HG03159 (cell line): ENCODE measurements around the gene INAFM2.

Source experiments
- ATAC-seq: cut with Tn5 transposase; IDR thresholded peaks from one replicate; pipeline ENCODE4 v1.9.1; 2021; ENCODE audit warnings: mild to moderate bottlenecking, moderate library complexity; ENCODE audit not compliant: unreplicated experiment

Gene INAFM2

DNA sequence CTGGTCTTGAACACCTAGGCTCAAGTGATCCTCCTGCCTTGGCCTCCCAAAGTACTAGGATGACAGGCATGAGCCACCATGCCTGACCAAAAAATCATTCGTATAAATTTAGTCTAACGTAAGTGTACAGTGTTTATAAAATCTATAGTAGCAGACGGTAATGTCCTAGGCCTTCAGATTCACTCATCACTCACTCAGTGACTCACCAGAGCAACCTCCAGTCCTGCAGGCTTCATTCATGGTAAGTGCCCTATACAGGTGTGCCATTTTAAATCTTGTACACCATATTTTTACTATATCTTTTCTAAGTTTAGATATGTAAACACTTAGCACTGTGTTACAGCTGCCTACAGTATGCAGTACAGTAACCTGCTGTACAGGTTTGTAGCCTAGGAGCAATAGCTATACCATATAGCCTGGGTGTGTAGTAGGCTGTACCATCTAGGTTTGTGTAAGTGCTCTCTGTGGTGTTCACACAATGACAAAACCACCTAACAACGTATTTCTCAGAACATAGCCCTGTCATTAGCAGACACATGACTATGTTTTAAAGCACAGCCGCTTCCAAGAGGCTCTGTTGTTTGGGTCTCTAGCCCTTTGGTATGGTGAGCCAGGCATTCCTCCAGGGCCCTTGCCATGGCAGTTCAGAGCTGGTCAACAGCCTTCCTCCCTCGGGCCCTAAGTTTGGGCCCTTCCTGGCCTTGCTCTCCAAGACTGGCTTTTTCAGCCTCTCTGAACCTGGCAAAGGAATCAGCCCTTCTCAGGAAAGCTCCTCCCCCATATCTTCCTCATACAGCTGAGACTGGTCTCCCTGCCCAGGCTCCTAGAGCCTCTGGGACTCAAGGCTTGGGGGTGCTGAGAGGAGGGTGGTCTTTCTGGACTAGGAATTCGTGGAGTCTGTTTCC lies 19.2 kb downstream of the INAFM2 start:
- no peak for ATAC-seq

DNA sequence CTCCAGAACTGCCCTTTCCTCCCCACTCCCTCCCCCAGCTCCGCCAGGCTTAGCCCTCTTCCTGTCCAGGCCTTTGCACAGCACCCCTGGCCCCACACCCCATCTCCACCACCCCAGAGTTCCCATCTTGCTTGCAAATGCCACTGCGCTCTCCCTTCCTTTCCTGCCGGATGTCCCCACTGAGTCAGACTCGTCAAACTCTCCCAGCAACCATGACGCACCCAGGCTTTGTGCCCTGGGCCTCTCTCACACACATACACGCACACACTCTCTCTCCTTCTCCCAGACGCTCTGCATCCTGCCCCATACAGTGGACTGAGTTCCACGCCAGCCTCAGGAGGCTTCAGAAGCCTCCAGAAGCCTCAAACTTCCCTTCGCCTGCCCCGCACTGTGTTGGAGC lies 20.0 kb downstream of the INAFM2 start:
- ATAC-seq = no peak

DNA sequence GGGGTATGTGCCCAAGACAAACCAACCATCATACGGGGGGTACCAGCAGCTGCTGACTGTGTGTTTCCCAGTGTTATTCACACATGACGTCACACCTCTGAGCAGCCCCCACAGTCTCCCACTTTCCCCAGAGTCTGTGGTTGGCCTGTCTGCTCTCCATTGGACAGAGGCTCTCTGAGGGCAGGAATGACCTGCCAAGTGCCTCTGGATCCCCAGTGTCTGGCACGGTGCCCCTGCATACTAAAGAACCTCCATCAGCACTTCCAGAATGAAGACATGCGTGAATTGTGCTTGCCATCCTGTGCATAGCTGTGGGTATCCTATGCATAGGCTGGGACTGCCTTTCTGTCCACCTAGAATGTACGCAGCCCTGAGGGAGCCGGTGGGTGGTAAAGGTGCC lies 20.7 kb downstream of the INAFM2 start:
- ATAC-seq = no peak

DNA sequence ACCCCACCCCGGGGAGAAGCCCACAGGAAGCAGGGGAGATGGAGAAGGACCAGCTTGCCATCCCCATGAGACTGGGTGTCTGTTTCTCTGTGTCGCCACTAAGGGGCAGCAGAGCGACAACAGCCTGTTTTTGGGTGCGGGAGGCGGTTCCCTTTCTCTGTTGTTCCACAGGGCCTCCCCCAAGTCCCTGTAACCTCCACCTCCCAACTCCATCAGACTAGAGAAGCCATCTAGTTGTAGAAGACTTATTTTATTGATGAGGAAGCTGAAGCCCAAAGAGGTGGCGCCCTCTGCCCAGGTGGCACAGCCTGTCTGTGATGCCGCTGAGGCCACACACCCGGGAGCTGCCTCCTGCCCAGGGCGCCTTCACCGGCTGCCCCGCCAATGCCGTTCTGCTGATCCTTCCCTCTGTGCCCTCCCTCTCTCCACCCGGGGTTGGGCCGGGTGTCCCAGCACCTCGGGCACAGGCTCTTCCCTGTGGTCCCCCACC lies 21.2 kb downstream of the INAFM2 start:
- no peak for ATAC-seq

DNA sequence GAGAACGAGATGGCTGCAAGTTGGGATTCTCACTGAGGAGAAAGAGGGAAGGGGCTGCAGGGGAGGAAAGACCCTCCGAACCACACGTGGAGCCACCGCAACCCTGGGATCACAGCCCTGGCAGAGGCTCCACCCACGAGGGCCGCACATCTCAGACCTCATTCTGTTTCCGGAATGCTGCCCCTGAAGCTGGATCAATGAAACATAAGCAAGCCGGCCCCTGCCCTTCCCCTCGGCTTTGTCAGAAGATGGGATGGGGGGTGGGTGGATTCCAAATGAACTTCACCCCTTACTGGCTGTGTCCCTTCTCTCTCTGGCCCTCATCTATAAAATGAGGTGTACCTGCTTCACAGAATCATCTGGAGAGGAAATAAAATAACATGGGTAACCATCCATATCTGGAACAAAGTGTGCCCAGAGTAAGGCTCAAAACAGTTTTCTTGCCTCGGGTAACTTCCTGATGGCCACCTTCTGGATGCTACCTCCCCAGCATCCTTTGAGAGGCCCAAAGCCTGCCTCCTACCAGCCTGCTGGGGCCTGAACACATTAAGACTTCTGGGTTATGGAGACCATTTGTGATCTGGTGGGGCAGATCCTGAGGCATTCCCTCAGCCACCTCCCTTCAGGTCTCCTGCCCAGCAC lies 21.9 kb downstream of the INAFM2 start:
- ATAC-seq = no peak

DNA sequence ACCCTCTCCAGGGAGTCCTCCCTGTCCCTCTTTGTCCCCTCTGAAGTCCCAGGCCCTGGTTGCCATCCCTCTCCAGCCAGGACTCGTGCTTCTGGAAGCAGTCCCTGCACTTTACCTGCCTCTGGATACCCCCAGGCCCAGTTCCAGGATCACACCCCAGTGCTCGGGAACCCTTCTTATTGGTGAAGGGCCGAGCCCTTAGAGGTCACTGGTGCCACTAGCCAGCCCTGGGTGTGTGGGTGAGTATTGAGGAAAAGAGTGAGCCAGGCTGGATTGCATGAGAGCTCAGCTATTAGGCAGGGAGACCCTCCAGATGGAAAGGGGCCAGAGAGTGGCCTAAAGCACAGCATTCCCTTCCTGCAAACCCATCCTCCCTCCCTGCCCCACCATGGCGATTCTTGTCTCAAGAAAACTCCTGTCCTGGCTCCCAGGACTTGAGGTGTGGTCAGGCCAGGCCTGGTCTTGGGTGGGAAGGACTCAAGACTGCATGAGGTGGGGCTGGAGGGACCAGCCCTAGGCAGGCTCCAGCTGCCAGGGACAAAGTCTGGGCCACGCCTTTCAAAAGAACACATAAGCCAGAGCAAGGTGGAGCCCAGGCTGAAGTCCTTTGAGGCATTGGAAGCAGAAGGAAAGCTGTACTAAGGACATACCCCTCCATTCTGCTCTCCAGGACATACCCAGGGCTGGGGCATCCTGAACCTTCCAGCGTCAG lies 22.5 kb downstream of the INAFM2 start:
- no peak for ATAC-seq

DNA sequence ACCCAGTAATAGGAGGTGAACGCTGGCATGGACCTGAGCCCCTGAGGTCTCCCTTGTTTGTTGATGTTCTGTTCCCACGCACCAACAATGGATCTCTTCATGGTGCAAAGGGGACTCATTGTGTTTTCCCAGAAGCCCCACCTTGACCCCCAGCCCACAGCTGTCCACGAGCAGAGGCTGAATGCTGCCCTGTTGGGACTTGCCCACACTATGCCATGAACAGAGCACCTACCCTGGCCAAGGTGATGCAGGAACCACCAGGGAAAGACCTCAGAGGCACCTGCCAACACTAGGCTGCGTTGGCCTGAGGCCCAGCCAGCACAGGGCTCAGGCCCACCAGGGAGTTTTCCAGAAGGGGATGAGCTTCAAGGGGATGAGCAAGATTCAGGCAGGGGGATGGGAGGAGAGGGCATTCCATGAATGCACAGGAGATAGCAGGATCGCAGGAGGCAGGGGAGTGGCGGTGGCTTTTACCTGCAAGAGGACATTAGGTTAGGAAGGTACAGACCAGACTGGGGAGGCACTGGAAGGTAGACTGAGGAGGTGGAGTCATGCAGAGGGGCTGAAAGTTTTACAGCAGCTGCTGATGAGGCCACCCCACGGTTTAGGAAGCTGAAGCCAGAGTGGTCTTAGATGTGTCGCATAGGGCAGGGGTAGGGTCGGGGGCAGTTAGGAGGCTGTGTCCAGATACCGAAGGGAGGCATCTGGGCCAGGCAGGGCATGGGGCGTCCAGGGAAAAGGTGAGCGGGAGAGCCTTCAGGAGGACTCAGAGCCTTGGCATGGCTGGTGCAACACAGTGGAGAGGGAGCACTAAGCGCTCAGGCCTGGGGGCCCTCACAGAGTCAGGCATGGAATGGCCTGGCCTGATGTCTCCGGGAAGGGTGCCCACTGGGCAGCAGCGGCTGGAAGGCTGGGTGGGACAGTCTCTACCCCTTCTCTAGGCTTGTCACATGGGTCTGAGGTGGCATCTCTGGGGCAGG lies 23.4 kb downstream of the INAFM2 start:
- no peak for ATAC-seq

DNA sequence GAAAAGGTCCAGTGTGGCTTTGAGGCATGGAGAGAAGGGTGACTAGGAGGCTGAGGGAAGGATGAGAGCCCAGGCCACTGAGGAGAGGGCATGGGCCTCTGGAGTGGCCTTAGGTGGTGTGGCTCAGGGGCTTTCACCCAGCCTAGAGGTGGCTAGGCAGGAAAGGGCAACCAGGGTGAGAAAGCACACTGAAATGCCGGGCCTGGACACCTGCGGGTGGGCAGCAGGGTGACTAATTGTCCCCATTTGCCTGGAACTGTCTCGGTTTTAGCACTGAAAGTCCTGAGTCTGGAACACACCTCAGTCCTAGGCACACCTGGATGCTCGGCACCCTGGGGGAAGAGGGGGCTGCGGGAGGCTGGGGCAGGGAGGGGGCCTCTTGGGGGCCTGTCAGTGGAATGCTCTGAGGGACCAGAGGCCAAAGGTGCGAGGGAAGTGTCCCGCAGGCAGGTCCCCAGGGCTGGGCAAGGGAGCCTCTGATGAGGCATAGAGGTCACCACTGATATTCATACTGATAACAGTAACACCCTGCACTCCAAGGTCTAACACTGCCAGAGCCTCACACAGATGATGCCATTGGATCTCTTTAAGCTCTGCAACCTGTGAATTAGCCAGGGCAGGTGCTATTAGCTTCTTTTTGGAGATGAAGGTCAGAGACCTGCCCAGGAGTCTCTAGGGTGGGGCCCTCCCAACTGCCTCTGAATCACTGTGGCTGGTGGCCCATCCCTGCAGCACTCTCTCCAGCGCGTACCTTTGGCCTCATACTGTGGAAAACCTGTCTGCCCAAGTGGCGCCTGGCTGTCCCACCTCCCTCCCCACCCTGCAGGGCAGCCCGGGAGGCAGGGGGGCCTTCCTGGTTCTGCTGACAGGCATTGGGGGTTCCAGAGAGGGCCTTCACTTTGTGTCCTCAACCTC lies 24.3 kb downstream of the INAFM2 start:
- no peak for ATAC-seq

DNA sequence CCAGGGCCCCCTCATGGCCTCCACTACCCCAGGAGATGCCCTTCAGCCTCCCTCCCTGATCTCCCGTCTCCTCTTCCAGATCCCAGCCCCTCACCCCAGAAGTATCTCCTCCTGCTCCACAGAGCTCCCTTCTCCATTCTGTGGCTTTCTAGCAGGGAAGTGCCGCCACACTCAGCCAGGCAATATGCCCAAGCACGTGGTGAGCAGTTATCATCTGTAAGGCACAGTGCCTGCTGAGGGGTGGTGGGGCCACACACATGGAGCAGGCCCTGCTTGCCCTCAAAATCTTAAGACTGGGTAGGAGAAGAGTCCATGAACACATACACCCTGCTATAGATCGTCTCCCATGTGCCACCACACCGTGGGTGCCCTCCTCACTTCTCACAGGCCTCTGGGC lies 25.0 kb downstream of the INAFM2 start:
- no peak for ATAC-seq

DNA sequence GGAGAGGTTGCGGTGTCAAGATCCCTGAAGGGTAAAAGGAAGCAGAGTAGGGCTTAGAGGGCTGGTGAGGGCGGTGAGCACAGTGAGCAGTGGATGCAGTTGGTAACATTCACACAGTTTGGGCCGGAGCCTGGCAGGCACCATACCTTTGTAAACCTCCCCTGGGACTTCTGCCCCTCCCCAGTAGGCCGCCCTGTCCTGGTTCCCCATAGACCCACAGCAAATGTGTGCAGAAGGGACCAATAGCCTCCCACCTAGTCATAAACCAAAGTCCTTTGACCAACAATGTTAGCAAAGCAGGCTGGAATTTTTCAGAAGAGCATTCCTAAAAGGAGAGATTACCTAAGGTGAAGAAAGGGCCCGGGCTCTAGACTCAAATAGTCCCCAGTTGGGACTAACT lies 25.7 kb downstream of the INAFM2 start:
- no peak for ATAC-seq

DNA sequence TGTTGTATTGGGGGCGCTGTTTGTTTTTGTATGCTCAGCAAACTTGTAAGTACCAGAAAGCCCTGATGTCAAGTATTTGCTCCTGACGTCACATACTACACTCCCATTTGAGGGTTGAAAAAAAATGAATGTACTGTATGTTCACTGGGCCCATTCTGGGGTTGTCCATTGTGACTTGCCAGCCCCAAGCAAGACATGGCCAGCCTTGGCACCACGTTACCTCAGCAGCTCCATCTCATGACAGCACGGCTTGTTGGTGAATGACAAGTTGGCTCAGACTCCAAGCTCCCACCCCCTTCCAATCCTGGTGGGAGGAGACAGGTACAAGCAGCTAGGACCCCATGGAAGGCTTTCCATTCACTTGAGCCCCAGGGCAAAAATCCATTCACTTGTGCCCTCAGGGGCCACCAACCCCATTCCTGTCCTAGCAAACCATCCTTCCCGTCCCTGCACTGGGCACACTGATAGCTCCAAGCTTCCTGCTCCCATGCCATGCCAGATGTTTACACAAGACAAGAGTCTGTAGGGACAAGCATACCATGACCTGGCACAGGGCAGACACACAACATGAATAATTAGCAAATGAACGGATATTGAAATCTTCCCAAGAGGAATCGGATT lies 28.9 kb downstream of the INAFM2 start:
- ATAC-seq = no peak

DNA sequence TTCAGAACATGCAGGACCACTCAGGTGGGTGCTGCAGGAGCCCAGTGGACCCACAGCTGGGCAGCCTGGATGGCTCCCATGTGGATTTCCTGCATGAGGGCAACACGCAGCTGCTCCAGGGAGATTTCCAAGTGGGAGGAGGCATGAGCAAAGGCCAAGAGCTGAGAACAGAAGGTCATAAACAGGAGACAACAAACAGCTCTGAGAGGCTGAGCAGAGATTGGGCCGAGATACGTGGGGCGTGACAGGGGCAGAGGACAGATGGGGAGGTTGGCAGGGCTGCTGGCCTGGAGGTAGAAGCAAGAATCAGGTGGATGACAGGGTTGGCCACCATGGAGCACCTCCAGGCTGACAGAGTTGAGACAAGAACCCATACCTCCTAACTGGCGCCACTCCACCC lies 30.2 kb downstream of the INAFM2 start:
- ATAC-seq = no peak

DNA sequence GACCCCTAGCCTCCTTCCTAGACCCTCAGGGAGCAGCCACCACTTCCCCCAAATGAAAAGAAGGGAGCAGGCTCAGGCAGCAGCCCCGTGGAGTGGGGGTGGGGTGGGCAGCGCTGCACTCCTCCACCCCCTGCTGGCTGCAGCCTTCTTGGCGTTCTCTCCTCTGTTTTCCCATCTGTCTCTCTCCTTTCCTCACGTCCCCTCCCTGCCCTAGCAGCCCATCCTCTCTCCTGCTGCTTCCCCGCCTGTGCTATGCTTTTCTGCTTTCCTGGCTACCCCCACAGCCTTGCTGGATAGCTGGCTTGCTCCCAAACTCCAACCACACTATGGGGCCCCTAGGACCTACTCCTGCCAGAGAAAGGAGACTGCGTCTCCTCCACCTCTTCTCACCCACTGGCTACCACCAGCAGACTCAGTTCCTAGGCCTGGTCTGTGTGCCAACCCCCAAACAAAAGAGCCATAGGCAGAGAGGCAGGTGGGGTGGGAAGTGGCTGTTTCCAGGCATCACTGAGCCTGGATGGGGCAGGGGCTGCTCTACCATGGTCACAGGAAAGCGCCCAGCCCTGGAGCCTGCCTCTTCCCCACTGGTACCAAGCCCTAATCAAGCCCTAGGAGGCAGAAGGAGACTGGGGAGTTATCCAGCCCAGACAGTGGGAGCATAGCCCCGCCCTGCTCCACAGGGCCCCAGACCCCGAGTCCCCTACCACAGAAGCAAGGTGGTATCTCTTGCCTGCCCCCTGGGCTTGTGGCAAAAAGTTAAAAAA lies 31.1 kb downstream of the INAFM2 start:
- ATAC-seq = no peak

DNA sequence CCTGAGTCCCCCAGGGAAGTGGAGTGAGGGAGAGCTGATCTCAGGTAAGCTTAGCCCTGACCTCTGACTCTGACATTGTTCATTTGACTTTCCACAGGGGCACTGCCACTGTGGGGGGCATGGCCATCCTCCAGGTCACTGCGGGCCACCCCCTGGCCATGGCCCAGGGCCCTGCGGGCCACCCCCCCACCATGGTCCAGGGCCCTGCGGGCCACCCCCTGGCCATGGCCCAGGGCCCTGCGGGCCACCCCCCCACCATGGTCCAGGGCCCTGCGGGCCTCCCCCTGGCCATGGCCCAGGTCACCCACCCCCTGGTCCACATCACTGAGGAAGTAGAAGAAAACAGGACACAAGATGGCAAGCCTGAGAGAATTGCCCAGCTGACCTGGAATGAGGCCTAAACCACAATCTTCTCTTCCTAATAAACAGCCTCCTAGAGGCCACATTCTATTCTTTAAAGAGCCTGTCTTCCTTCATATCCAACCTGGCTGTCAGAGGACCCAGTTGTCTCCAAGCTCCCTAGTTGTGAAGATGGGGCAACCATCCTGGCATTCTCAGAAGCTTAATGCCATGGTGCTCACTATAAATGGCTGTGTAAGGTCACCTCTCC lies 32.6 kb downstream of the INAFM2 start:
- ATAC-seq = no peak

DNA sequence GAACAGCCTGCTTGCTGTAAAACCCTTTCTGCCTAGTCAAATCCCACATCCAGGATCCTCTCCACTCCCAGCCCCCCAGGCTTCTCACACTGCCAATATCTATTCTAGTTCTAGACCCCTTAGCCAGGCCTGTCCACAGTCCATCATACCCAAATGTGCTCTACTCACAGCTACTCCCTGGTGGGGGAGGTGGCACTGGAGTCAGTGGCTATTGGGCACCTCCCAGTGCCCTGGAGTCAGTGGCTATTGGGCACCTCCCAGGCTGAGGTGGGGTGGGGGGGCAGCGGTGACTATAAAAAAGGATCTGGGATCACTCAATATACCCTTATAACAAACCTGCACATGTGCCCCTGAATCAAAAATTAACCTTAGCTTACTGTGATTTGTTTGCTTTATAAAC lies 33.8 kb downstream of the INAFM2 start:
- ATAC-seq = no peak

DNA sequence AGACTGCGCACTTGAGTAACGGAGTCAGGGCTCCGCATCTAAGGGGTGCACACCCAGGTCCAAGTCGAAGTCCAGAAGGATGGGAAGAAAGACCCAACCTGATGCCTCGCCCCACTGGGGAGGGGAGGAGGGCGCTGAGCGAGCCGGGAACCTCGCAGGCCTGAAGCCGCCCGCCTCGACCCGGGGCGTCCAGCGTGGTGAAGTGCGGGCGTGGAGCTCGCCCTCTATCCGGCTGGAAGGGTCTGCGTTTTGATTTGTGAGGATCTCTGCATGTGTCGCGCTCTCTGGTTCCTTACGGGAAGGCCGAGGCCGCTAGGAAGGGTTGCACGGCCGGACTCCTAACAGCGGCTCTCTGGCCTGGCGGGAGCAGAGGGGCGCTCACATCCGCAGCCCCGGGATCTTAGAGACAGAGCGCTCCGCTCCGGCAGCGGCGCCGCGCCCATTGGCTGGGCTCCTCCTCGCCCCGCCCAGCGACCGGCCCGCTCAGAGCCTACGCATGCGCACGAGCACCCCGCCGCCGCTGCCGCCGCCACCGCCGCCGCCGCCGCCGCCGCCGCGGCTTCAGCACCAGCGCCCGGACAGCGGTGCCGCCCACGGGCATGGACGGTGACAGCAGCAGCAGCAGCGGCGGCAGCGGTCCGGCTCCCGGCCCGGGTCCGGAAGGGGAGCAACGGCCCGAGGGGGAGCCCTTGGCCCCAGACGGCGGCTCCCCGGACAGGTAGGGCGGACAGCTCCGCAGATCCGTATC lies 34.4 kb downstream of the INAFM2 start, which contains the start of gene DISP2:
Gene DISP2, plus strand, starts transcription at position 497 of the 748 bp plus-strand sequence. Its CDS starts 103 bp downstream, at position 600.
- peak; percentile 79 for ATAC-seq
